Gastroesophageal sphincter (tissue), 3 donors: Measurements from ENCODE around the gene PRDX1.

Source experiments
- EP300 ChIP-seq: sonication (generic); formaldehyde crosslinking; IDR thresholded peaks from one replicate; pipeline ENCODE4 v1.6.1; 2017; ENCODE audit warnings: antibody characterized with exemption, mild to moderate bottlenecking
- POLR2A ChIP-seq, 2 donors: fragments of 450-650 bp; IDR thresholded peaks; one replicate each; pipeline ENCODE4 v1.6.1; 2017; ENCODE audit warnings: antibody characterized with exemption in 2 of 2, mild to moderate bottlenecking in 2 of 2, moderate library complexity in 1 of 2
- POLR2AphosphoS5 ChIP-seq: sonication (generic); formaldehyde crosslinking; IDR thresholded peaks from one replicate; pipeline ENCODE4 v1.6.1; 2017; ENCODE audit warnings: antibody characterized with exemption
- TF ChIP-seq, protein P1 (sequence below), 4 experiments: fragments of 200-600 bp in 2 of 4; fragments of 450-650 bp in 2 of 4; sonication (generic) in 1 of 4; IDR thresholded peaks; one replicate each; pipeline ENCODE4 v1.5.1; 2017 to 2019; ENCODE audit warnings: antibody characterized with exemption in 4 of 4, mild to moderate bottlenecking in 2 of 4, moderate library complexity in 2 of 4

- TF ChIP-seq, protein P1, sequence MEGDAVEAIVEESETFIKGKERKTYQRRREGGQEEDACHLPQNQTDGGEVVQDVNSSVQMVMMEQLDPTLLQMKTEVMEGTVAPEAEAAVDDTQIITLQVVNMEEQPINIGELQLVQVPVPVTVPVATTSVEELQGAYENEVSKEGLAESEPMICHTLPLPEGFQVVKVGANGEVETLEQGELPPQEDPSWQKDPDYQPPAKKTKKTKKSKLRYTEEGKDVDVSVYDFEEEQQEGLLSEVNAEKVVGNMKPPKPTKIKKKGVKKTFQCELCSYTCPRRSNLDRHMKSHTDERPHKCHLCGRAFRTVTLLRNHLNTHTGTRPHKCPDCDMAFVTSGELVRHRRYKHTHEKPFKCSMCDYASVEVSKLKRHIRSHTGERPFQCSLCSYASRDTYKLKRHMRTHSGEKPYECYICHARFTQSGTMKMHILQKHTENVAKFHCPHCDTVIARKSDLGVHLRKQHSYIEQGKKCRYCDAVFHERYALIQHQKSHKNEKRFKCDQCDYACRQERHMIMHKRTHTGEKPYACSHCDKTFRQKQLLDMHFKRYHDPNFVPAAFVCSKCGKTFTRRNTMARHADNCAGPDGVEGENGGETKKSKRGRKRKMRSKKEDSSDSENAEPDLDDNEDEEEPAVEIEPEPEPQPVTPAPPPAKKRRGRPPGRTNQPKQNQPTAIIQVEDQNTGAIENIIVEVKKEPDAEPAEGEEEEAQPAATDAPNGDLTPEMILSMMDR (IDR thresholded peaks at IDR 0.05), result no peak
- TF ChIP-seq EP300, result no peak
- TF ChIP-seq POLR2A (IDR thresholded peaks at IDR 0.05), result no peak
- no peak for TF ChIP-seq POLR2AphosphoS5
These were observed 5.2 kb downstream of the PRDX1 start for GRCh38 chr1:45516465-45516864.
